GM18505 (cell line): Measurements from ENCODE around the gene PIGU.
A peak's percentile ranks its signal among the peaks of the same experiment; 100 is the strongest.
"Not testable (repeated sequence)": the region's sequence is repeated elsewhere in the genome, so short reads cannot be mapped to it uniquely, and the experiment has no call there.

ENCODE experiments used
- ATAC-seq: cut with Tn5 transposase; IDR thresholded peaks from one replicate; pipeline ENCODE4 v1.9.1; 2021; ENCODE audit not compliant: unreplicated experiment
- POLR2A ChIP-seq: IDR thresholded peaks from 4 replicates; pipeline ENCODE4 v1.6.1; 2011; ENCODE audit warnings: borderline replicate concordance; ENCODE audit not compliant: insufficient read depth, insufficient read length; ENCODE audit errors: extremely low read depth

Gene PIGU

GRCh38 chr20:34676642-34677373 lies at the start of gene PIGU:
Gene PIGU (minus strand): TSS chr20:34677092. CDS start chr20:34677085, 7 bp downstream.
- TF ChIP-seq POLR2A, result peak; percentile 83
- ATAC-seq, result peak; percentile 95

DNA sequence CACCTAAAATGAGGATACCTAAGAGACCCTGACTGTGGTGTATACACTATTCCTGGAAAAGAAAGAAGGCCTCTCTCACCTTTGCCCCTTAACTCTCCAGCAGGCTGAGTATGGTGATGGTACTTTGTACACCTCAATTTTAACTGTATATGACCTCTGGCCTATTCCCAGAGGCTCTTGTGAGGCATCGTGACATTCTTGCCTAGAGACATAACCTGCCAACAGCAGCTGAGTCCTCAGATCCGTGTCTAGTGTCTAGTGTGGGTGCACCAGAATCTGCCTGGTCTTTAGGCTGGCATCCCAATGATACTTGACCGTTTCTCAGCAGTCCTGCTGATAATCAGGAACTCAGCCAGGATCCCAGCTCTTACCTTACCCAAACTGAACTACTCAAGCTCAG lies 47.3 kb upstream of the PIGU start:
- no peak for ATAC-seq
- no peak for TF ChIP-seq POLR2A

DNA sequence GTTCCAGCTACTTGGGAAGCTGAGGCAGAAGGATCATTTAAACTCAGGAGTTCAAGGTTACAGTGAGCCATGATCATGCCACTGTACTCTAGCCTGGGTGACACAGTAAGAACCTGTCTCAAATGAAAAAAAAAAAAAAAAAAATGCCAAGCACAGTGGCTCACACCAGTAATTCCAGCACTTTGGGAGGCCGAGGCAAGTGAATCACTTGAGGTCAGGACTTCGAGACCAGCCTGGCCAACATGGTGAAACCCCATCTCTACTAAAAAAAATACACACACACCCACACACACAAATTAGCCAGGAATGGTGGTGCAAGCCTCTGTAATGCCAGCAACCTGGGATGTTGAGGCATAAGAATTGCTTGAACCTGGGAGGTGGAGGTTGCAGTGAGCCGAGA lies 45.7 kb upstream of the PIGU start:
- ATAC-seq, result not testable (repeated sequence)

DNA sequence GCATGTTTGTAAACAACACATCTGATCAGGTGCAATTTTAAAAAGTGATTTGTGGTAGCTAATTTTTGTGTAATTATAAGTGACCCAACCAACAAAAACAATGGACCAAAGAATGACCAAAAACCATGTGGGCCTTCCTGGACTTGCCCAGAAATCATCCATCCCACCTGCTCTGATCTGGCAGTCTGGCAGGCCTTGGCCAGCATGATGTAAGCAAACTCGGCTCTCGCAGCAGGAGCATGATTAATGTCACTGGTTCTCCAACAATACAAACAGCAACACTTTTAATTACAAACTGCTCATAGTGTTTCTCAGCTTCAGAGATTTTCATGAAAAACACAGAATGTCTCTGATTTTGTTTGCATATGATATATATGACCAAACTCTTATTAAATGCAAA lies 43.4 kb upstream of the PIGU start:
- ATAC-seq, result no peak
- TF ChIP-seq POLR2A, result no peak

DNA sequence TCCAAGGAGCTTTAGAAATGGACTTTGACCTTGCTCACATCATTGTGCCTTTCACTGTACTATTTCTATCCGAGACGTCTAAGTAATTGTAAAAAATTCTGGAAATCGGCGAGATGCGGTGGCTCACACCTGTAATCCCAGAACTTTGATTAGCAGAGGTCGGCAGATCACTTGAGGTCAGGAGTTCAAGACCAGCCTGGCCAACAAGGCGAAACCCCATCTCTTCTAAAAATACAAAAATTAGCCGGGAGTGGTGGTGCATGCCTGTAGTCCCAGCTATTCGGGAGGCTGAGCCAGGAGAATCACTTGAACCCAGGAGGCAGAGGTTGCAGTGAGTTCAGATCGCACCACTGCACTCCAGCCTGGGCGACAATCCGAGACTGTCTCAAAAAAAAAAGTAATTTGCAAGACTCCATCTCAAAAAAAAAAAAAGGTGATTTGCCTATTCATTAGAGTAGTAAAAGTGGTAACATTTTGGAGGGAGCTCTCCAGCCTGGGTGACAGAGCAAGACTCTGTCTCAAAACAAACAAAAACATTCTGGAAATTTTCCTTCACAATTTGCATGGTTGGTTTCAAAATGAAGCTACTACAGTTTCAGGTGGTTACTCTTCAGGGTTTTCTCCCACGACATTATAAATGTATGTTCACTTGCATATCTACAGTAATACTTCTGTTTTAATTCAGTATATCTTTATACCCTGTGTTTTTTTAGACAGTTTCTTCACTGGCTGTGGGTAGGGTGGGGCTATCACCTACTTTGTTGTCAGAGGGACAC lies 42.5 kb upstream of the PIGU start:
- ATAC-seq, result peak; percentile 83

DNA sequence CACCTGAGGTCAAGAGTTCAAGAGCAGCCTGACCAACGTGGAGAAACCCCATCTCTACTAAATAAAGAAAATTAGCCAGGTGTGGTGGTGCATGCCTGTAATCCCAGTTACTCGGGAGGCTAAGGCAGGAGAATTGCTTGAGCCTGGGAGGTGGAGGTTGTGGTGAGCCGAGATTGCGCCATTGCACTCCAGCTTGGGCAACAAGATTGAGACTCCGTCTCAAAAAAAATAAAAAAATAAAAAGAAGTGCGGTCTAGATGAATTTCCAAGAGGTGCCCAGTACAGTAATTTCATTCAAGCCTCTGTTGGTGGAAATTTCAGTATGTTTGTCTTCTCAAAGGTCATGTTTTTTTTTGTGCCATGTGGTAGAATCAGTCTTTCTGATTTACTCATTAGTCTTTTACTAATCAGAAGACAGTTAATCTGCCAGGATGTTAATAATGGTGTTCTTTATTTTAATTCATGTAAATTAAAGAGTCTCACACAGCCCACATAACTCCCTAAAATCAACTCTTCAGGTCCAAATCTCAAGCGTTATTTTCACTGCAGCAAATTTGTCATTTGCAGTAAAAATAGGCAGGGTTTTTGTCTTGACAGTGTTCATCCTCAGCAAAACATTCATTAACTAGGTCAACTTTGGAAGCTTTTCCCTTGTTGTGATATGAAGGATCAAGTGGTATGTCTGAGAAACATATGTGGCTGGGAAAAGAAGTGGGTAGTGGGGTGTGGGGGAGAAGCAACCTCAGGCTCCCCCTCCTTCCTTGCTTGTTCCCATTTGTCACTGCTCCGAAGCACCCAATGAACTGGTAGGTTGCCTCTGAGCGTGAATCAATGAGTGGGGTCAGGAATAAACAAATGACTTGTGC lies 40.6 kb upstream of the PIGU start:
- no peak for TF ChIP-seq POLR2A
- no peak for ATAC-seq

DNA sequence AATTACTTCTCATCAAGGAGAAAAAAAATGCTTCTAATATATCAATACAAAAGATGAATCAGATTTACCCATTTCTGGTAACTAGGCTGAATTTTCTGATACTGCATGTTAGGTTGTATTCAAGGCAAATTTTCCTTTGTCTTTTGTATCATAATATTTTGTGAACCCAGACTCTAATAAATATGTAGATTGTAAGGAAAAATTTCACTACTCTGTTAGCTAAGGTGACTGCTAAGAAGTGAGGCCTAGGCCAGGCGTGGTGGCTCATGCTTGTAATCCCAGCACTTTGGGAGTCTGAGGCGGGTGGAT lies 40.0 kb upstream of the PIGU start:
- no peak for ATAC-seq
- TF ChIP-seq POLR2A, result no peak

DNA sequence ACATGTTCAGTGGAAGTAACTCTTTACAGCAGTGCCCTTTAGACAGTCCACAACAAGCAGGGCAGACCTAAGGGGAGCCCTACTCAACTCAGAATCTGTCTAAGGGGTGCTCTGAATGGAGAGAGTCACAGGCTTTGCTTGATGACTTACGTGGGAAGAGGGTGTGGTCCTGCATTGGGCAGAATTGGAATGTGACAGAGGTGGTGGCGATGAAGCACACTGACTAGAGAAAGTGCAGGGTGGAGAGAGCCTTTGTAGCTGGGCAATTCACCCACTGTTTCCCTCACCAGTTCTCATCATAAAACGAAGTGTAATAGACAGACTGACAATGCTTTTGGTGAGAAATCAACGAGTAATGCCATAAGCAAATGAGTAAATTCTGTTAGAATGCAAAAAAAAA lies 38.5 kb upstream of the PIGU start:
- ATAC-seq, result no peak
- no peak for TF ChIP-seq POLR2A

GRCh38 chr20:34713944-34714515 lies 37.1 kb upstream of the PIGU start:
- not testable (repeated sequence) for ATAC-seq

DNA sequence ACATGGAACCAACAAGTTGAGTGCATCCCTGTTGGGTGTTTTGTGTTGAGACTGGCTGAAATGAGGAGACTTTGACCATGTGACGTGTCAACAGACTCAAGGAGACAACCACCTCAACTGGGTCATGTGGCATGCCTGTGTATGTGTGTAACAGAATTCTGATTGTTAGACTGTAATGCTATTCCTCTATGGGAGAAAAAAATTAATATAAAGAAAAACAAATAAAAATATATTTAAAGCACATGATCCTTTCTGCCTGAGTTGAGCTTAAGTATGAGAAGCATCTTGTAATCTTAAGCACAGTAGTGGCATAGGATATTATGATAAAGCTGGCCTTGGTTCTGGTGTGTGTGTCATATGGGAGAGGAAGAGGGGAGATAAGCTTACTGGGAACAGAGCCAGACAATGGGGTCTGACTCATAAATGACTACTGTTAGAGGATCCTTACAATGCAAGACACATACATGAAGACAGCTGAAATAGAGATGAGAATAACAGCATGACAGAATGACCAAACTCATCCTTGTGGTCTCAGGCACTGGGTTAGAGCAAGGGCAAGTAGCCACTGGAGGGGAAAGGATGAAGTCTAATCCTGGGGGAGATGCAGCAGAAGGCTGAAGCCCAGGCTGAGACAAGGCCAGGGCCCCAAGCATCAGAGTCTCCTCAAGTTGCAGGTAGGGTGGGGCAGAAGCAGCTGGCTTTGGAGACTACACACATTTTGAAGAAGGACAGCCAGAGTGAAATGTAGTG lies 36.5 kb upstream of the PIGU start:
- peak; percentile 28 for TF ChIP-seq POLR2A
- no peak for ATAC-seq

DNA sequence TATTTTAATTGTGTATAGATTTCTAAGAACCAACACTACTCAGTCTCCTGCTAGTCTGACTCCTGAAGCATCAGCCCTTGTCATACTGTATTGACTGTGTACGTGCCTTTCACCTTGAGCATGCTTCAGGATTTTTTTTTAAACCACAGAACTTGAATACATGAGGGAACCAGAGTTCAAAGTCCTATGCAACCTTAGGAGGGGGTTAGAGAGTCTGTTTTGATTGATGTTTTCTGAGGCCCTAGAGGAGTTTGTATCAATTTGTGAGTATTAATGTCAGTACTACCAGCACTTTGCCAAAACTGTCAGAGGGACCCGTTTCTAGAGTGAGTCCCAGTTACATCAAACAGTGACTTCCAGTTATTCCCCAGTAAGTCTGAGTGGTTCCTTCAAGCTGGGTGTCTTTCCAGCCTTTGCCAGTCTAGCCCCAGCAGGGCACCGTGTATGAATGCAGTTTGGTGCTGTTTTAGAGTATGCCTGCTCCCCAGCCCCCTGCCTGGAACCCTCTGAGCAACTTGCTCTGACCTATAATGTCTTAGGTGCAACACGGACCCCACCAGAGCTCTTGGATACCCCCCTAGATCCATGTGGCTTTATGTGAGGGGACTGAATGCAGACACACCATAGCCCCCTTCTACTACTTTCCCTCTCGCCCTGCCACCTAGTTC lies 35.8 kb upstream of the PIGU start:
- no peak for ATAC-seq
- no peak for TF ChIP-seq POLR2A

DNA sequence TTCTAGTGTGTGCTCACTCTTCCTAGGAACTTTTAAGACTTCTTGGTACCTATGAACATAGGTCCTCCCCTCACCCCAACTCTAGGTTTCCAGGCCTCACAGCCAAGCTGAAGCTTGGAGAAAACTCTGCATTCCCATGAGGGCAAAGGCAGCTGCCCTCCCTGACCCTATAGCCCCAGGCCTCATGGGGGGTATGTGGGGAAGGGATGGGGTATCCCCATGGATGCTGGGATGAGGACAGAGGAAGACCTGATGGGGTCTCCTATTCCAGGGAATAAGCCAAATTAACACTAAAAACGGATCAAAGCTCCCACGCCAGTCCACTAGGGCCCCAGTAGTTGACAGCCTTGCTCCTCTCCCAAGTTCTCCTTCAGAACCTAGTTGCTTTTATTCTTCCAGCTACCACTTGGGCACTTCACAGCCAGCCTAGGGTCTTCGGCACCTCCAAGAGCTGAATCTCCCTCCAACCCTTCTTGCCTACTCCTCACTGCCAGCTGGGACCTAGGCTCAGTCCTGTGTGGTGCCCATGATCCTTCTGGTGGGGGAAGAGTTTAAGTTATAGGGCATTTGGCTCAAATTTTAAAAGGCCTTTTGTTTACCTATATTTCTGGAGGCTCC lies 35.0 kb upstream of the PIGU start:
- no peak for ATAC-seq
- no peak for TF ChIP-seq POLR2A
